ENCODE results near the gene CDH26.

GRCh38 chr20:60048634-60049521, 90.7 kb downstream of the CDH26 start:
- TF ChIP-seq CTCF (conservative IDR thresholded peaks at IDR 0.05; ENCODE audit: low read length) (no peak), EZH2phosphoT487 (IDR thresholded peaks at IDR 0.05; ENCODE audit: borderline replicate concordance, low read depth, low read length) (no peak)

Measured in OCI-LY7 (cell line).